HepG2 (cell line): ENCODE data around the gene DIRAS1. TPM values are rescaled to one million over a fixed set of nuclear protein-coding genes. Genes with fewer than 3 reads are reported as not detected.

Source experiments
- ARHGAP35 ChIP-seq: sonication (generic); formaldehyde crosslinking; IDR thresholded peaks from 2 replicates; pipeline ENCODE4 v1.9.0; 2022; ENCODE audit warnings: mild to moderate bottlenecking, inconsistent platforms, moderate library complexity, missing genetic modification reagents, borderline replicate concordance
- ARNTL ChIP-seq: sonication (generic); formaldehyde crosslinking; IDR thresholded peaks from 2 replicates; pipeline ENCODE4 v1.4.0; 2020; ENCODE audit warnings: mild to moderate bottlenecking, missing genetic modification reagents
- CBX5 ChIP-seq: sonication (generic); formaldehyde crosslinking; IDR thresholded peaks from 2 replicates; pipeline ENCODE4 v1.4.0; 2020; ENCODE audit warnings: missing genetic modification reagents, borderline replicate concordance
- CCDC6 ChIP-seq: sonication (generic); formaldehyde crosslinking; IDR thresholded peaks from 2 replicates; pipeline ENCODE4 v1.8.1; 2022; ENCODE audit warnings: mild to moderate bottlenecking, missing genetic modification reagents, moderate library complexity
- DZIP1 ChIP-seq: sonication (generic); formaldehyde crosslinking; IDR thresholded peaks from 2 replicates; pipeline ENCODE4 v1.5.0; 2020; ENCODE audit warnings: mild to moderate bottlenecking, missing genetic modification reagents
- ELF3 ChIP-seq: IDR thresholded peaks from 2 replicates; pipeline ENCODE4 v1.6.1; 2016; ENCODE audit warnings: missing genetic modification reagents, missing compliant biosample characterization
- IKZF4 ChIP-seq: sonication (generic); formaldehyde crosslinking; IDR thresholded peaks from 2 replicates; pipeline ENCODE4 v1.5.1; 2020; ENCODE audit warnings: borderline replicate concordance, mild to moderate bottlenecking, low read depth, missing genetic modification reagents; ENCODE audit errors: not compliant biosample characterization
- MAFG ChIP-seq: sonication (generic); formaldehyde crosslinking; IDR thresholded peaks from 2 replicates; pipeline ENCODE4 v1.5.1; 2020; ENCODE audit warnings: mild to moderate bottlenecking, missing genetic modification reagents
- NR2F2 ChIP-seq: IDR thresholded peaks from 2 replicates; pipeline ENCODE4 v1.6.1; 2012; ENCODE audit warnings: low read depth, inconsistent platforms, borderline replicate concordance
- PCBP1 ChIP-seq: fragments of 200-400 bp; formaldehyde crosslinking; IDR thresholded peaks from 2 replicates; pipeline ENCODE4 v1.6.1; 2017; ENCODE audit warnings: mild to moderate bottlenecking, low read depth, low read length, borderline replicate concordance
- PHB2 ChIP-seq: fragments of 450-650 bp; IDR thresholded peaks from 2 replicates; pipeline ENCODE4 v1.6.1; 2018; ENCODE audit not compliant: partially characterized antibody
- PHF8 ChIP-seq: sonication (generic); formaldehyde crosslinking; IDR thresholded peaks from 2 replicates; pipeline ENCODE4 v1.5.0; 2020; ENCODE audit warnings: missing genetic modification reagents
- POLR2G ChIP-seq: fragments of 200-400 bp; formaldehyde crosslinking; IDR thresholded peaks from 2 replicates; pipeline ENCODE4 v1.6.1; 2018; ENCODE audit warnings: mild to moderate bottlenecking, low read depth, low read length, moderate library complexity
- RXRA ChIP-seq: sonication (generic); formaldehyde crosslinking; IDR thresholded peaks from 2 replicates; pipeline ENCODE4 v1.5.1; 2020; ENCODE audit warnings: missing genetic modification reagents
- SAP130 ChIP-seq: IDR thresholded peaks from 2 replicates; pipeline ENCODE4 v1.6.1; 2016; ENCODE audit warnings: low read depth
- SNAPC5 ChIP-seq: sonication (generic); formaldehyde crosslinking; IDR thresholded peaks from 2 replicates; pipeline ENCODE4 v1.8.1; 2023; ENCODE audit warnings: mild to moderate bottlenecking, missing genetic modification reagents, borderline replicate concordance
- TP53 ChIP-seq: sonication (generic); formaldehyde crosslinking; conservative IDR thresholded peaks from 2 replicates; pipeline ENCODE4 v1.4.0; 2020; ENCODE audit warnings: missing genetic modification reagents
- ZBTB20 ChIP-seq: sonication (generic); formaldehyde crosslinking; IDR thresholded peaks from 2 replicates; pipeline ENCODE4 v1.8.1; 2023; ENCODE audit warnings: missing genetic modification reagents, low read depth, mild to moderate bottlenecking, borderline replicate concordance
- ZKSCAN1 ChIP-seq: fragments of 150-350 bp; IDR thresholded peaks from 2 replicates; pipeline ENCODE4 v1.6.1; 2014; ENCODE audit warnings: low read length
- ZNF136 ChIP-seq: sonication (generic); formaldehyde crosslinking; IDR thresholded peaks from 2 replicates; pipeline ENCODE4 v1.8.1; 2022; ENCODE audit warnings: low read depth, mild to moderate bottlenecking, moderate library complexity, missing genetic modification reagents
- ZNF296 ChIP-seq: sonication (generic); formaldehyde crosslinking; conservative IDR thresholded peaks from 2 replicates; pipeline ENCODE4 v1.5.0; 2020; ENCODE audit warnings: mild to moderate bottlenecking, missing genetic modification reagents
- ZNF740 ChIP-seq: sonication (generic); formaldehyde crosslinking; IDR thresholded peaks from 2 replicates; pipeline ENCODE4 v1.4.0; 2020; ENCODE audit warnings: missing genetic modification reagents
- ZNF850 ChIP-seq: sonication (generic); formaldehyde crosslinking; conservative IDR thresholded peaks from 2 replicates; pipeline ENCODE4 v1.9.0; 2021; ENCODE audit warnings: mild to moderate bottlenecking, missing genetic modification reagents
- polyA plus RNA-seq, 8 experiments: library from polyadenylated mRNA; depleted of rRNA in 3 of 8; stranded (reverse) in 7 of 8; unstranded in 1 of 8; fragments of >200 nt; fragmentation: Illumina TruSeq in 4 of 8; extraction: Trizol in 4 of 8; gene quantifications; 2 replicates each; pipeline versions ENCODE4 v1.2.1 to v1.2.3, GENCODE V29; 2011 to 2016; ENCODE audit warnings: low read depth in 4 of 8, missing spikeins in 1 of 8, mixed read lengths in 1 of 8; ENCODE audit not compliant: insufficient read depth in 1 of 8
- total RNA-seq, 5 experiments: library from RNA; depleted of rRNA; stranded (reverse); fragments of >200 nt; fragmentation: Illumina TruSeq; extraction: Trizol; gene quantifications; 2 replicates each; pipeline ENCODE4 v1.2.3, GENCODE V29; 2016; ENCODE audit warnings: low read depth in 1 of 5
- TF ChIP-seq, protein P1 (sequence below): sonication (generic); formaldehyde crosslinking; IDR thresholded peaks from 2 replicates; pipeline ENCODE4 v1.5.0; 2020; ENCODE audit warnings: mild to moderate bottlenecking, missing genetic modification reagents, moderate library complexity

Gene DIRAS1
- total and polyA plus RNA-seq, 2 of the 13 experiments (the other 11 are each of a cell fraction or from before 2014, with no cell fraction given): 0.97 to 1.8 TPM

- TF ChIP-seq SAP130 (peak; percentile 99), CBX5 (CRISPR knock-in tag) (peak; percentile 98), MAFG (CRISPR knock-in tag) (0 out of 2 replicates have a peak, but pooled peaks have one; percentile 31), ZNF850 (CRISPR knock-in tag) (peak; percentile 85), RXRA (CRISPR knock-in tag) (peak; percentile 89), ZNF296 (CRISPR knock-in tag) (no peak; the same call in 1 of the 2 replicates), ZBTB20 (CRISPR knock-in tag) (peak; percentile 98; the same call in 1 of the 2 replicates), PHF8 (CRISPR knock-in tag) (peak; percentile 66), ARHGAP35 (peak; percentile 78; the same call in 1 of the 2 replicates), ARNTL (CRISPR knock-in tag) (peak; percentile 73; the same call in 1 of the 2 replicates), NR2F2 (no peak), IKZF4 (CRISPR knock-in tag) (peak; percentile 64), TP53 (peak; percentile 76; the same call in 1 of the 2 replicates), ZKSCAN1 (0 out of 2 replicates have a peak, but pooled peaks have one; percentile 65), PCBP1 (peak; percentile 79; the same call in 1 of the 2 replicates), DZIP1 (CRISPR knock-in tag) (peak; percentile 77; the same call in 1 of the 2 replicates), SNAPC5 (CRISPR knock-in tag) (peak; percentile 98), POLR2G (peak; percentile 66; the same call in 1 of the 2 replicates), PHB2 (no peak), CCDC6 (peak; percentile 81; the same call in 1 of the 2 replicates), ZNF136 (CRISPR knock-in tag) (no peak), ELF3 (CRISPR knock-in tag) (peak; percentile 94), ZNF740 (CRISPR knock-in tag) (no peak)
- TF ChIP-seq, protein P1, sequence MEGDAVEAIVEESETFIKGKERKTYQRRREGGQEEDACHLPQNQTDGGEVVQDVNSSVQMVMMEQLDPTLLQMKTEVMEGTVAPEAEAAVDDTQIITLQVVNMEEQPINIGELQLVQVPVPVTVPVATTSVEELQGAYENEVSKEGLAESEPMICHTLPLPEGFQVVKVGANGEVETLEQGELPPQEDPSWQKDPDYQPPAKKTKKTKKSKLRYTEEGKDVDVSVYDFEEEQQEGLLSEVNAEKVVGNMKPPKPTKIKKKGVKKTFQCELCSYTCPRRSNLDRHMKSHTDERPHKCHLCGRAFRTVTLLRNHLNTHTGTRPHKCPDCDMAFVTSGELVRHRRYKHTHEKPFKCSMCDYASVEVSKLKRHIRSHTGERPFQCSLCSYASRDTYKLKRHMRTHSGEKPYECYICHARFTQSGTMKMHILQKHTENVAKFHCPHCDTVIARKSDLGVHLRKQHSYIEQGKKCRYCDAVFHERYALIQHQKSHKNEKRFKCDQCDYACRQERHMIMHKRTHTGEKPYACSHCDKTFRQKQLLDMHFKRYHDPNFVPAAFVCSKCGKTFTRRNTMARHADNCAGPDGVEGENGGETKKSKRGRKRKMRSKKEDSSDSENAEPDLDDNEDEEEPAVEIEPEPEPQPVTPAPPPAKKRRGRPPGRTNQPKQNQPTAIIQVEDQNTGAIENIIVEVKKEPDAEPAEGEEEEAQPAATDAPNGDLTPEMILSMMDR (CRISPR knock-in tag): peak; percentile 27; the same call in 1 of the 2 replicates
Observed at GRCh38 chr19:2739602-2740313, 18.6 kb upstream of the DIRAS1 start, which contains the start of gene SLC39A3 (continued).
